T follicular helper cell (primary cell): ENCODE results near the gene PLXNB2.
A peak's percentile ranks its signal among the peaks of the same experiment; 100 is the strongest.
"Not testable (repeated sequence)": the region's sequence is repeated elsewhere in the genome, so short reads cannot be mapped to it uniquely, and the experiment has no call there.

Experiments used
- DNase-seq: peaks from one replicate; pipeline ENCODE4 v3.0.0-alpha.2; 2020; ENCODE audit warnings: low read depth
- total RNA-seq, 2 experiments: gene quantifications; one replicate each; lab custom pipeline; 2026; lab: John Stamatoyannopoulos, UW

Gene PLXNB2
- 1.8 to 1.9 reads per million in 2 experiments for total RNA-seq

- DNase-seq: no peak
Observed at GRCh38 chr22:50306753-50307749, at the start of gene PLXNB2. PLXNB2 (minus strand) TSS chr22:50307646; CDS start chr22:50290584, 17,062 bp downstream.

GRCh38 chr22:50357222-50357621 lies 49.8 kb upstream of the PLXNB2 start:
- DNase-seq: no peak

- no peak for DNase-seq
Observed at GRCh38 chr22:50356186-50356585, 48.7 kb upstream of the PLXNB2 start.

GRCh38 chr22:50348058-50348457 lies 40.6 kb upstream of the PLXNB2 start:
- no peak for DNase-seq

GRCh38 chr22:50347157-50347556 lies 39.7 kb upstream of the PLXNB2 start:
- DNase-seq: no peak

- DNase-seq: no peak
Observed at GRCh38 chr22:50346470-50346869, 39.0 kb upstream of the PLXNB2 start.

- DNase-seq: no peak
Observed at GRCh38 chr22:50343541-50343935, 36.1 kb upstream of the PLXNB2 start.

GRCh38 chr22:50342651-50343540 lies 35.5 kb upstream of the PLXNB2 start, which contains the start of gene PPP6R2:
PPP6R2 (plus strand) TSS chr22:50343327; CDS start chr22:50393909, 50,582 bp downstream.
- peak; percentile 82 for DNase-seq

GRCh38 chr22:50341977-50342650 lies 34.7 kb upstream of the PLXNB2 start:
- DNase-seq: peak; percentile 82

- DNase-seq: no peak
Observed at GRCh38 chr22:50339945-50340879, 32.8 kb upstream of the PLXNB2 start.

- DNase-seq: no peak
Observed at GRCh38 chr22:50338860-50339462, 31.5 kb upstream of the PLXNB2 start.

- no peak for DNase-seq
Observed at GRCh38 chr22:50338042-50338573, 30.7 kb upstream of the PLXNB2 start.

- DNase-seq: no peak
Observed at GRCh38 chr22:50337262-50338041, 30.0 kb upstream of the PLXNB2 start.

GRCh38 chr22:50334433-50334832 lies 27.0 kb upstream of the PLXNB2 start:
- not testable (repeated sequence) for DNase-seq

GRCh38 chr22:50329236-50329635 lies 21.8 kb upstream of the PLXNB2 start:
- no peak for DNase-seq

GRCh38 chr22:50327711-50328019 lies 20.2 kb upstream of the PLXNB2 start:
- no peak for DNase-seq

- DNase-seq: peak; percentile 42
Observed at GRCh38 chr22:50326956-50327710, 19.7 kb upstream of the PLXNB2 start, which contains the start of gene DENND6B. DENND6B (minus strand) TSS chr22:50327012; CDS start chr22:50326988, 24 bp downstream.

- DNase-seq: no peak
Observed at GRCh38 chr22:50326225-50326955, 18.9 kb upstream of the PLXNB2 start.
